Stimulated activated CD8-positive, alpha-beta memory T cell treated with anti-CD3 and anti-CD28 coated beads, Interleukin-4, amount 100 ng/mL, for 24 hours (primary cell): ENCODE measurements around the gene ARHGDIA.
"Not testable (repeated sequence)": the region's sequence is repeated elsewhere in the genome, so short reads cannot be mapped to it uniquely, and the experiment has no call there.

Source experiments
- DNase-seq: peaks from one replicate; pipeline ENCODE4 v3.0.0-alpha.2; 2020; ENCODE audit warnings: low read depth

Gene ARHGDIA

GRCh38 chr17:81842725-81843504, 28.2 kb downstream of the ARHGDIA start:
- DNase-seq: no peak

GRCh38 chr17:81842378-81842724, 28.8 kb downstream of the ARHGDIA start:
- DNase-seq: no peak

- DNase-seq: no peak
Observed at GRCh38 chr17:81841866-81842265, 29.3 kb downstream of the ARHGDIA start.

GRCh38 chr17:81840826-81841778, 30.0 kb downstream of the ARHGDIA start:
- no peak for DNase-seq

GRCh38 chr17:81840059-81840458, 31.1 kb downstream of the ARHGDIA start:
- DNase-seq: not testable (repeated sequence)

- DNase-seq: no peak
Observed at GRCh38 chr17:81839301-81839700, 31.8 kb downstream of the ARHGDIA start.

- no peak for DNase-seq
Observed at GRCh38 chr17:81838753-81839255, 32.3 kb downstream of the ARHGDIA start.

- no peak for DNase-seq
Observed at GRCh38 chr17:81837641-81838040, 33.5 kb downstream of the ARHGDIA start.

GRCh38 chr17:81834831-81835267, 36.3 kb downstream of the ARHGDIA start, which contains the start of gene PPP1R27:
Gene PPP1R27 (minus strand): TSS chr17:81835050. CDS start chr17:81834953, 97 bp downstream.
- DNase-seq: no peak

GRCh38 chr17:81833921-81834830, 37.0 kb downstream of the ARHGDIA start:
- DNase-seq: no peak

- DNase-seq: peak; percentile 94
Observed at GRCh38 chr17:81833160-81833920, 37.8 kb downstream of the ARHGDIA start, which contains the start of gene MCRIP1. Gene MCRIP1 (minus strand): TSS chr17:81833291. CDS start chr17:81824506, 8,785 bp downstream.

- DNase-seq: peak; percentile 23
Observed at GRCh38 chr17:81832608-81833159, 38.5 kb downstream of the ARHGDIA start.

- DNase-seq: peak; percentile 34
Observed at GRCh38 chr17:81831957-81832607, 39.1 kb downstream of the ARHGDIA start.

- DNase-seq: no peak
Observed at GRCh38 chr17:81831563-81831956, 39.6 kb downstream of the ARHGDIA start.

- DNase-seq: no peak
Observed at GRCh38 chr17:81829858-81830257, 41.3 kb downstream of the ARHGDIA start.

- DNase-seq: no peak
Observed at GRCh38 chr17:81828656-81829055, 42.5 kb downstream of the ARHGDIA start.

- DNase-seq: no peak
Observed at GRCh38 chr17:81825841-81826466, 45.2 kb downstream of the ARHGDIA start.

GRCh38 chr17:81824595-81824994, 46.5 kb downstream of the ARHGDIA start:
- DNase-seq: no peak

- DNase-seq: no peak
Observed at GRCh38 chr17:81823820-81824550, 47.2 kb downstream of the ARHGDIA start.
